NCI-H524 (cell line): Measurements from ENCODE around the gene MOSPD3.
"Not testable (repeated sequence)": the region's sequence is repeated elsewhere in the genome, so short reads cannot be mapped to it uniquely, and the experiment has no call there.

ENCODE experiments used
- DNase-seq, 2 experiments: peaks; one replicate each; lab custom pipeline; 2025; lab: John Stamatoyannopoulos, UW

MOSPD3 gene

DNA sequence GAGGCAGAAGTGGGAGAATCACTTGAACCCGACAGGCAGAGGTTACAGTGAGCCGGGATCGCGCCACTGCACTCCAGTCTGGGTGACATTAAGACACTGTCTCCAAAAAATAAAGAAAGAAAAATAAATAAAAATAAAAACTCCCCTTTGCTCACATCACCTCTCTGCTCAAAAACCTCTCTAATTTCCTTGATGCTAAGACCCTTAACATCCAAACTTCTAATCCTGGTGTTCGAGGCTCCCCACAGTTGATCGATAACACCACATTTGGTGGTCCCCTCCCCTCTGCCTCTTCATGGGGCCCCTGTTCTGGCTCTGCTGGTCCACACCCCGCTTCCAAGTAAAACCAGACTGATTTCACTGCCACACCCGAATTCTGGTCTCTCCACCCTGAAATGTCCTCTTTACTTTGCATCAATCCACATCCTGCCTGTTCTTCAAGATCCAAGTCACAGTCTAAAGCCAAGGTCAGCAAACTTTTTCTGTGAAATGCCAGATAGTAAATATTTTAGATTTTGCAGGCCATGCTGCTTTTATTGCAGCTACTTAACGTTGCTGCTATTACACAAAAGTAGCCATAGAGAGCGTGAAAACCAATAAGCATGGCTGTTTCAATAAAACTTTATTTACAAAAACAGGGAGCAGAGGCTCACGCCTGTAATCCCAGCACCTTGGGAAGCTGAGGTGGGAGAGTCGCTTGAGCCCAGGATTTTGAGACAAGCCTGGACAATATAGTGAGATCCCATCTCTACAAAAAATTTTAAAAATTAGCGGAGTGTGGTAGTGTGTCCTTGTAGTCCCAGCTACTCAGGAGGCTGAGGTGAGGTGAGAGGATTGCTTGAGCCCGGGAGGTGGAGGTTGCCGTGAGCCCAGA, 11.8 kb downstream of the MOSPD3 start:
- DNase-seq, result no peak

DNA sequence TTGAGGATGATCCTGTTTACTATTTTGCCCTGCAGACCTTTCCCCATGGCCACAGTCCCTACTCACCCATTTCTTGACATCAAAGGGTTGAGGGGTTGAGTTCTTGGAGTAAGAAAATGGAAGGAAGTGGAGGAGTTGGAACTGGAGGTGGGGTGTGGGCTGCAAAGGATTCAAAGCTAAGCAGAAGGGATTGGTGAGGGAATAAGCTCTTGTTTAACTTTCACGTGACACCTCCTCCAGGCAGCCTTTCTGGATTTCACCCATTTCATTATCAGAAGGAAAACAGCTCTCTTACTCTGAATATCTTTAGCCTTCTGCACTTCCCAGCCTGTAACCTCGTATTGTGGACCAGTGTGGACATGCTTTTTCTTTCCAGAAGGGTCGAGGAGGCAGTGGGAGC, 13.7 kb downstream of the MOSPD3 start:
- no peak for DNase-seq

DNA sequence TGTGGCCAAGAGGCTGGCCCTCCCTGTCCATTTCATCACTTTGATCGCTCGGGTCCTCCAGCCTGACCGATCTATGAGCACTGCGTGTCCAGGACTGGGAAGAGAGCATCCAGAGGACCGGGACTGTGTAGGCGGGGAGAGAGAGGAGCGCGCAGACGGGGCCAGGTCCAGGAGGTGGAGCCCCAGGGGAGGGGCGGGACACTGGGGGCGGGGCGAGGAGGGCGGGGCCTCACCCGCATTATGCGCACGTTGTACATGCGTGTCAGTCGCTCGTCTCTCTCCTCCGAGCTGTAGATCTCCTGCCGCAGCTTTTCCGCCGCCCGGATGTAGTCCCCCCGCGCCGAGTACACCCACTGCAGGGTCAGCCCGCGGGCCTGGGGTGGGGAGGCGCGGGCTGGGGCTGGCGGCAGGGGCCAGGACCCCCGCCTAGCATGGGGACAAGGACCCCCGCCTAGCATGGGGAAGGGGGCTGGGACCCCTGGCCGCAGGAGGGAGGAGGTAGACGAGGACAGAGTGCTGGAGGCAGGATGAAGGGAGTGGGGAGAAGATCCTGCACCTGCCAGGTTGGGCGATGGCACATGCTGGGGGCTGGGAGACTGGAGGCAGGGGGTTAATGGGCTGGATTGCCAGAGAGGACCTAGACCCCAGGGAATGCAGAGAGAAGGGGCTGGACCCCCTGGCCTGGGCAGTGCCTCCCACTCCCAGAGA, 14.3 kb downstream of the MOSPD3 start:
- DNase-seq, result peak; percentile 44 to 70

DNA sequence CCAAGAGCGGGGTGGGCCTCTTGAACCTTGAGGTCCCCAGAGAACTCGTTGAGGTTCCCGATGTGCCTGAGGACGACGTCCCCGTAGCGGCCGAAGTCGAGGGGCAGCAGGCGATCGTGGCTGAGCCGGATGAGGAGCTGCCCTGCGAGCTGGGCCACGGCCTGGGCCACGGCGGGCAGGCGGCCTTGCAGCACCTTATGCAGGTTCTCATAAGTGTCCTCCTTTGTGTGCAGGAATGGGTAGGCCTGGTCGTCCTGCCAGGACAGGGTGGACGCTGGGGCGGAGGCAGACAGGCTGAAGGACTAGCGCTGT, 14.9 kb downstream of the MOSPD3 start:
- DNase-seq, result no peak

DNA sequence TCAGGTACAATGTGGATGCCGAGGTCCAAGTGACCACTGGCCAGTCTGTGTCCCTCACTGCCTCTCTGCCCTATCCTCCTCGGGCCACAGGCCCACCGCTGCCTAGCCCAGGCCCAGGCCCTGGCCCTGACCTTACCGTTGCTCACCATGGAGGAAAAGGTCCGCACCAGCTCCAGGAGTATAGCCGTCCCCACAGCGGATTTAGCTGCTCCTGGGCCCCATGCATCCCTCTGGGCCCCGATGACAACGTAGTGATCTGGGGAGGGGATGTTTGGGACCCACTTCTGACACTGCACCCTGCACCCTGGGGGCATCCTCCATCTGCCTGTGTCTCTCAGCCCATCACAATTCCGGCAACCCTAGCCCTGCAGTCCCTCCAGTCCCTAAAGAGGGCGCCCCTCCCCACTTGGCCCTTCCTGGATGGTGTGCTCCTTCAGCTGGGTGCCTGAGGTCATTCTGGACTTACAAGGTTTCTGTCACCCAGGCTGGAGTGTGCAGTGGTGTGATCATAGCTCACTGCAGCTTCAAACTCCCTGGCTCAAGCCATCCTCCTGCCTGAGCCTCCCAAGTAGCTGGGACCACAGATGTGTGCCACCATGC, 16.9 kb downstream of the MOSPD3 start:
- DNase-seq, result peak in 1 of 2 experiments; percentile 13

DNA sequence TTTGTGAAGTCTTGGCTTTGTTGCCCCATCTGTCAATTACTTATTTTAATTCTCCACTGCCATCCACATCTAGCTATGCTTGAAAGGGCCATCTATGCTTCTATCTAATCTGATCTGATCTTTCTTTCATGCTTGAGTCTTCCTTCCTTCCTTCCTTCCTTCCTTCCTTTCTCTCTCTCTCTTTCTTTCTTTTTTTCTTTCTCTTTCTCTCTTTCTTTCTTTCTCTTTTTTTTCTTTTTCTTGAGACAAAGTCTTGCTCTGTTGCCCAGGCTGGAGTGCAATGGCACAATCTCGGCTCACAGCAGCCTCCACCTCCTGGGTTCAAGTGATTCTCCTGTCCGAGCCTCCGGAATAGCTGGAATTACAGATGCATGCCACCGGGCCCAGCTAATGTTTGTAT, 17.7 kb downstream of the MOSPD3 start:
- DNase-seq, result no peak

DNA sequence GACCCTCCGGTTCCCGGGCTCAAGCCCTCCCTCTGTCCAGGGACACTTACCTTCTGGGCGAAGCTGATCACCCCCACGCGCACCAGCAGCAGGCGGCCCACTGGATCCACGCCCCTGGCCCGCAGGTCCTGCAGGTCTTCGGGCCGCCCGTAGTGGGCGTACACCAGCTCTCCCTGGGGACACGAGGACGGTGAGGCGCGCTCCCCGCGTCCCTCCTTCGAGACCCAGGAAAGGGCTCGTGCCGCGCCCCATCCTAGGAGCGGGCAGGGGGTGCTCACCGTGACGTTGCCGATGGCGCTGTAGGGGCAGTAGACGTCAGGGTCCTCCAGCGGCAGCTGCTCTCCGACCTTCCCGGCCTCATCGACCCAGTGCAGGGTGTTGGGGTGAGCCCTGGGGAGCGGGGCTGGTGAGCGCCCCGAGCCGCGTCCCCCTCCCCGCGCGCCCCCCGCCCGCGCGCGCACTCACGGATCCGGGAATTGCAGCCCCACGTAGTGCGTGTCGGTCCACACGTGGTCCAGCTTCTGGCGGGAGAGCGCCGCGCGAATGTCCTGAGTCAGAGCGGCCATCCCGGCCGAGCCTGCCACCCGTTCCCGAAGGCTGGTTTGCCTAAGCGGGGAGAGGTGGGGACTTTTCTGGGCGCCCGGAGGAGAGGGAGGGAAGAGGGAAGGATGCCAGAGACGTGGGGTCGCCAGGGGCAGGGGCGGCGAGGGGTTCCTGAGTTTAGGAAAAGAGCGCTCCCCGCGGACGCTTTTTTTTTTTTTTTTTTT, 20.8 kb downstream of the MOSPD3 start:
- peak; percentile 12 to 60 for DNase-seq

DNA sequence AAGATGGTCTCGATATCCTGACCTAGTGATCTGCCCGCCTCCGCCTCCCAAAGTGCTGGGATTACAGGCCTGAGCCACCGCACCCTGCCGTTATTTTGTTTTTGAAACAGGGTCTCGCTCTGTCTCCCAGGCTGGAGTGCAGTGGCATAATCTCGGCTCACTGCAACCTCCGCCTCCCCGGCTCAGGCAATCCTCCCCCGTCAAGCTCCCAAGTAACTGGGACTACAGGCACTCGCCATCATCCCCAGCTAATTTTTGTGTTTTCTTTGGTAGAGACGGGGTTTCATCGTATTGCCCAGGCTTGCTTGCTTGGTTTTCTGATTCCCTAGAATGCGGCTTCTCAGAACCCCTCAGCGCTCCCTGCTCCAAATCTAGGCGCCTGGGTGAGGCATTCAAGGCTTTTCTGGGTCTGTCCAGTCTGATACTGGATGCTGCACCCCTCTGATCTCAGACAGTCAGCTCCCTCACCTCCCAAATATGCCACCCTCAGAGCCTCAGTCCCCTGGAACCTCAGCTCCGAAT, 27.7 kb downstream of the MOSPD3 start:
- DNase-seq, result no peak

DNA sequence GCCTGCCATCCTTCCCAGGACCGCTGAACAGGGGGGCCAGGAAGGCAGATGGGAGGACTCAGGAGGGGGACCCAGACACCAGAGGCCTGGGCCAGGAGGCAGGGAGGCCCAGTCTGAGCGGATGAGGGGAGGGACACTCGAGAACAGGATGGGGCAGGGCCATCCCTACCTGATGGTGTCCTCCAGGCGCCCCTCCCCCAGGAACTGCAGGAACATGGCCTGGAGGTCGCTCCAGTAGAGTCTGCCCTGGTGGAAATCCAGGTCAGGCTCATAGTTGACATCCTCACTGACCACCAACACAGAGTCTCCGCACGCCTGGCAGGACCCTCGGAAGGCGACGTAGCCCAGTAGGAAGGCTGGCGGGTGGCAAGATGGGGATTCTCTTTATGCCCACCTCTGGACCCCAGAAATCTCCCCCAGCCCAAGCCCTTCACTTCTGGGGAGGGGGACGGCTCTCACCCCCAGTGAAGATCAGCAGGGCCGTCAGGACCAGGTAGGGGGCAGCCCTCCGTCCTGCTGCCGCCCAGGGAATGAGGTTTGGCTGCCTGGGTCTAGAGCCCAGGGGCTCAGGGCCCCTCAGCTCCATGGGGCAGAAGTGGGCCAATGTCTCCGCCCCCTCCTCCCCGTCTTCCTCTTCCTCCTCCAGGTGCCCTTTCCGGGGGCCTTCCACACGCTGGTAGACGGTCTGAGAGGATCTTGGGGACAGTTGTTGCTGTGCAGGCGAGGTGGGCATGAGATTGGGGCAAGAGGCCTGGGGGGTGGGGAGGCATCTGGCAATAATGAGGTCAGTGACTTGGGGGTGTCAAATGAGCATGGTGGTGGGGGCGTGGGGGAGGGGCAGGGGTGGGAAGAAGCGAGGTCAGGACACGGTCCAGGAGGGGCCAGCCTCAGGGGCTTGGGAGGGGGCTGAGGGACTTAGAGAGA, 28.4 kb downstream of the MOSPD3 start:
- DNase-seq, result no peak

DNA sequence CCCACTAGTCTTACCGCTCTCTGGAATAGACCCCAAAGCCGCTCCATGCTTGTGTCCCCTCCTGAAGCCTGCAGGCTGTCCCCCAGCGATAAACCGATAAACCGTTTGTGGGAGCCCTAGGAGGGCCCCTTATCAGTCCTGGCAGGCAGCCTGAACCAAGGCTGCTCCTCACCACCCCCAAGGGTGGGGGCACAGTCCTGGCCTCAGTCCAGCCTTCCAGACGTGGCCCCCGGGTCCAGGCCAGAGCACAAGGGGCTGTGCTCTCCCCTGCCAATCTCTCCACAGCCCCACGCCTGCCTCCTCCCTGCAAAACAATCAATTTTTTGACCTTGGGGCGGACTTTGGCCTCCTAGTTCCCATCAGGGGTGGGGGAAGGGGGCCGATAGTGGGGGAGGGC, 29.1 kb downstream of the MOSPD3 start, which contains the start of gene TFR2:
TFR2 (minus strand) TSS at position 90 of the 397 bp plus-strand sequence; CDS start at position 47, 43 bp downstream.
- no peak for DNase-seq

DNA sequence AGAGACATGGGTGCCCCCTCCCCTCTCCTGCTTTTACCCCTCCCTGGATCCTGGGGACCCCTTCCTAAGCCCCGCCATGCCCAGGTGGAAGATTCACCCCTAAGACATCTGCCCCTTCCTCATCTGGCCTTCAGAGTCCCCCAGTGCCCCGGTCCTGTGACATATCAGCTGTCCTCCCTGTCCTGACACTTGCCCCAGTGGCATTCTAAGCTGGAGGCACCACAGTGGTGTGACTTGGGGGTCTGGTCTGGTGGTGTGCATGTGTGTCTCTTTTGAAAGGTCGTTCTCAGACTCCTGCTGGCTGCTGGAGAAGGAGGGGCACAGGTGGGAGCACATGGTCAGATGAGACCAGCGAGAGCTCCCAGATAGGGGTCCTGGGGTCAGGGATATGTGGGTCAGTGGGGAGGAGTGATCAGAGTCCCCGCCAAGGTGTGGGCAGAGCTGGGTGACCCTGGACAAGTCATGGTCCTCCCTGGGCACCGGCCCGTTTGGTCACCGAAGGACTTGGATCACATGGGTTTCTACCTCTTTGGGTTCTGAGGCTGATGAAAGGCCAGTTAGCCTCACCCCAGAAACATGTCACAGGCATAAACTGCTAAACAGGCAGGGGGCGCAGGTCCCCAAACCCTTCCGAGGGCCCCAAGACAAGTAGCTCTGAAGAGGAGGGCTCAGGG, 29.7 kb downstream of the MOSPD3 start:
- DNase-seq, result no peak

DNA sequence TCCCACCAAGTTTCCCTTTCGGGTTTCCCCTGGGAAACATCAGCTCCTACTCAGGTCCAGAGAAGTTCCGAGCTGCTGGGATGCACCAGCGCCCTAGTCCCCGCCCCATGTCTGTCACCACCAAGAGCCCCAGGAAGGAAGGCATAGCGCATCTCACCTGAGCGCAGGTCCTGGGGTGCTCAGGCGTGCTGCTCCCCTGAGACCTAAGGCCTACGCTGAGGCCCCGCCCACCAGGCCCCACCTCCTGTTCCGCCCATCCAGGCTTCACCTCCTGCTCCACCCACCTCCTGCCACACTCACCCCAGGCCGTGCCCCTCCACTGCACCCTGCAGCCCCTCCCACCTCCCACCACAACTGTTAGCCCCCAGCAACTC, 30.2 kb downstream of the MOSPD3 start:
- DNase-seq, result no peak

DNA sequence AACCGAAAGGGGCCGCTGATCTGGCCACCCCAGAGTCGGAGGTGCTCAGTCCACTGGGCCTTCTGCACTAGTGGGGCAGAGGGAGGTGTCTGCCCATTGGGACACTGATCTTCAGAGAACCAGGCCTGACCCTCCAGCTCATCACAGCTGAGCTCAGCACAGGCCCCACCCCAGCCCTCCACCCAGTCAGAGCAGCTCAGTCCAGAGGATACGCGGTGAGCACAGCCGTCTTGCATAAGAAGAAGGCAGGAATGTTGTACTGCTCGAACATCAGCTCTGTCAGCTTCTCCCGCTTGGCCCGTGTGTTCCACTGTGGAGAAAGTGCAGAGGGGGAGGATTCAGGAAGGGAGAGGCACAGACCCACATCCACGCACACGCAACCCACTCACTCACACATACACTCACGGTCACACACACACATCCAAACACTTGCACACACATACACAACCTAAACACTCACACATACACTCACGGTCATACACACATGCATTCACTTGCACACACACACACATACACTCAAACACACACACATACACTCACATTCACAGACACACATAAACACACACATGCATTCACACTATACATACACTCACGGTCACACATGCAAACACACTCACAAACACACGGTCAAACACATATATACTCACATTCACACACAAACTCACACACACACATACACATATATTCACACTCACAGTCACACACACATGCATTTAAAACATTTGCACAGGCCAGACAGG, 37.7 kb downstream of the MOSPD3 start:
- no peak for DNase-seq

DNA sequence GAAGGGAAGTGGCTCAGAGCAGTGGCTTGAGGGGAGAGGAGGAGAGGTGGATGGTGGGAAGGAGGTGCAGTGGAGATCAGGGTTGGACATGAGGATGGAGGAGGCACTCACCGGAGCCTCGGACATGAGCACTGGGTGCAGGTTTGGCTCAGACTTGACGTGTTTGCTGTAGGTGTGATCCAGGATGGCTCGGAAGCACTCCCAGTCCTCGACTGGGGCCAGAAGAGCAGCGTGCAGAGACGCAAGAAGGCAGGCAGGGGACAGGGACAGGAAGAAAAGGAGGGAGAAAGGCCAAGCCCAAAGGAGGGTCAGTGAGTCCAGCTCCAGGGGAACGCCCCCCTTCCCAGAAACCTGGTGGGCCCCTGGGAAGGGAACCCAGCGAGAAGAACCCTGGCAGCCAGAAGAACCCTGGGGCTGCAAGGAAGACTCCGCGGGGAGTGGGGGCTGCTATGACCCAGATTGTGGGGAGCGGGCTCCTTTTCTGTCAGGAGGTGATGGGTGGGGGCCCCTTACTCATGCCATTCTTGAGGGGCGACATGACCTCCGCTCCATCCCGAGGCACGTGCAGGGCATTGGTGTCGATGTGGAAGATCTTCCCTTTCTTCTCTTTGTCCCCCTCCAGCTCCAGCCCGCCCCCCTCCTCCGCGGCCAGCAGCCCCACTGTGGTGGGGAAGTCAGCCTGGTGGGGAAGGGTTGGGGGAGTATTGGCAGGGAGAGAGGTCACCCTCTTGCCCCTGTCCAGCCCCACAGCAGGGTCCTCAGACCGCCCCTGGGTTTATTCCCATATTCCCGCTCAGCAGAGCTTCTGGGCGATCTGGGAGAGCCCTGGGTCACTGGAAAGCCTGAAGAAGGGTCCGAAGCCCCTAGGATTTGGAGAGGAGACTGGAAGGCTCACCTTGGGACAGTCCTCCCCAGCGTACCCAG, 42.8 kb downstream of the MOSPD3 start:
- DNase-seq, result no peak

DNA sequence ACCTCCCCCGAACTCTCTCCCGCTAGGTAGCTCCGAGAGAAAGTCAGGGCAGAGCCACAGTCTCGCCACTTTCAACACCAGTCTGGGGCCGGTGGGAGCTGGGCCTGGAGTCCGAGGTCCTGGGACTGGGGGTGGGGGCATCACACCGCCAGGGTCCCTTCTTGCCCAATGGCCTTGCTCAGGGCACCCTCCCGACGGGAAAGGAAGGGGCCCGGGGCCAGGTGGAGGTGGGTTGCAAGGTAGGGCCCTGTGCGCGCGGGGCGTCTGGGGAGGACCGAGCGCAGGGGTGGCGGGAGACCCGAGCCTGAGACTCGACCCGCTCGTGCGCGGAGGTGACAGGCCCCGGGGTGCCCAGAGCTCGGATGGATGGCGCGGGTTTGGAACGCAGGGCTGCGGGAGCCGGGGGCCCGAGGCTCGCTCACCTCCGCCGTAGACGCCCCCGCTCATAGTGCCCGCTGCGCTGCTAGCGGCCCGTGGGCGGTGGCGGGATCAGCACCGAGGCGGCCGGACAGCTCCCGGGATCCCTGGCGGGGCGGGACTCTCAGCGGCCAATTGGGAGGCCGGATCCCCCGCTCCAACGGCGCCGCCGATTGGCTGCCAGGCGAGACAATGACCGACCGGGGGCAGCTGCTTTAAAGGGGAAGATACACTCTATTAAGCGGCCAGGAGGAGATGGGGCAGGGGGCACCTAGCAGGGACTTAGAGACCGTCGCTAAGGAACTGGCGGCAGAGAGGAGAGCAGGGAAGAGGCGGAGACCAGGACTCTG, 43.8 kb downstream of the MOSPD3 start, which contains the start of gene ACTL6B:
ACTL6B (minus strand) TSS at position 541 of the 767 bp plus-strand sequence; CDS start at position 447, 94 bp downstream.
- peak; percentile 60 to 82 for DNase-seq

DNA sequence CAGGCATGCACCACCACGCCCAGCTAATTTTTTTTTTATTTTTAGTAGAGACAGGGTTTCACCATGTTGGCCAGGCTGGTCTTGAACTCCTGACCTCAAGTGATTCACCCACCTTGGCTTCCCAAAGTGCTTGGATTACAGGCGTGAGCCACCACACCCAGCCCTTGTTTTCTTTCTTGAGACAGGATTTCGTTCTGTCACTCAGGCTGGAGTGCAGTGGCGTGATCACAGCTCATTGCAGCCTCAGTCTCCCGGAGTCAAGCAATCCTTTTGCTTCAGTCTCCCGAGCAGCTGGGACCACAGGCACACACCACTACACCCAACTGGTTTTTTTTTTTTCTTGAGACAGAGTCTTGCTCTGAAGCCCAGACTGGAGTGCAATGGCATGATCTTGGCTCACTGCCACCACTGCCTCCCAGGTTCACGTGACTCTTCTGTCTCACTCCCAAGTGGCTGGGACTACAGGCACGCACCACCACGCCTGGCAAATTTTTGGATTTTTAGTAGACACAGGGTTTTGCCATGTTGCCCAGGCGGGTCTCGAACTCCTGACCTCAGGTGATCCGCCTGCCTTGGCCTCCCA, 49.9 kb downstream of the MOSPD3 start:
- DNase-seq, result not testable (repeated sequence)
